Activated naive CD8-positive, alpha-beta T cell treated with anti-CD3 and anti-CD28 coated beads, Interleukin-2, amount 50 U/mL, for 16 hours (primary cell): ENCODE results near the gene COL4A4.
"Not testable (repeated sequence)": the region's sequence is repeated elsewhere in the genome, so short reads cannot be mapped to it uniquely, and the experiment has no call there.

Source experiments
- DNase-seq: peaks from one replicate; pipeline ENCODE4 v3.0.0-alpha.2; 2020; ENCODE audit warnings: low read depth, low spot score

COL4A4 gene

DNA sequence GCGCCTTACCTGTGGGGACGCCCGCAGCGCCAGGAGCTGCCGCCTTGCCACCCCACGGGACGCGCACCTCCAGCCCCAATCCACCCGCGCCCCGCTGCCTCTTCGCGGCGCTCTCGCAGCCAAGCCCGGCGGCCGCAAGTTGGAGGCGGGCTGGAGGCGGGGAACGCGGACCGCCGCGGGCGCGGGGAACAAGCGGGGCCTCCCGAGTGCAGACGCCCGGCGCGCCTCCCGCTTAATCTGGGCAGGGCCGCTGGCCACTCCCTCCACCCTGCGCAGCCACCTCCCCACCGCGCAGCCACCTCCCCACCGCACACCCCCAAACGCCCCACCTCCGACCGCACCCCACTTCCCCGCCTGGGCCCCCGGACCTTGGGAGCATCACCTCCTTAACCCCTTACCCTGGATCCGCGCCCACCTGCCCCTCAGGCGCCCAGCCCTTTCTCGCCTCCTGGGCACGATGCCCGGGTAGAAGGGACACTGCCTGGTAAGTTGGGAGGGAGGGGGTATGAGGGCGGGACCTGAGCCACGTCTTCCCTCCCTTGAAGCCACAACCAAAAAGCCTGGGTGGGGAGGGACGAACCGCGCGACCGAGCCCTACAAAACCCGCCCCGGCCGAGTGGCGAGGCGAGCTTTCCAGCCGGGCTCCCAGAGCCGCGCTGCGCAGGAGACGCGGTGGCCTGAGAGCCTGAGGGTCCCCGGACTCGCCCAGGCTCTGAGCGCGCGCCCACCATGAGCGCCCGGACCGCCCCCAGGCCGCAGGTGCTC lies at the start of gene COL4A4, which contains the start of gene COL4A3:
TSS of gene COL4A4 (minus strand) at position 208 of the 765 bp plus-strand sequence. CDS start 16,722 bp downstream, outside the sequence.
TSS of gene COL4A3 (plus strand) at position 627 of the 765 bp plus-strand sequence. CDS start at position 730, 103 bp downstream.
- DNase-seq = no peak

DNA sequence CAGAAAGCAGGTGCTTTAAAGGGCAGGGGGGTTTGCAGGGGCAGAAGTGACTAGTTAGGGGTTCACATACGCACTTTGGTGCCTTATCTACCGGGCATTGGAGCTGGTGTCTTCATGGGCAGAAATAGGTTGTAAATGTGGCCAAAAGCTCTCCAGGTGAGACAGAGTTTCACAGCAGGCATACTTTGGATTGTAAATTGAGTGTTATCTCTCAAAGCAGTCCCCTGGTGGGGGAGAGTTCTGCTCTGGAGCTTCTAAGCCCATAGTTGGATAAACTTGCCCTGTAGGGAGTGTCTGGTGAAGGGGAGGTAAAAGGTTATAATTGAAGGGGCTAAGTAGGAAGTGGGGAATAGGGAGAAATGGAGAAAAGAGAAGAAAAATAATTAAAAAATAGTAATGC lies 43.6 kb upstream of the COL4A4 start:
- no peak for DNase-seq

DNA sequence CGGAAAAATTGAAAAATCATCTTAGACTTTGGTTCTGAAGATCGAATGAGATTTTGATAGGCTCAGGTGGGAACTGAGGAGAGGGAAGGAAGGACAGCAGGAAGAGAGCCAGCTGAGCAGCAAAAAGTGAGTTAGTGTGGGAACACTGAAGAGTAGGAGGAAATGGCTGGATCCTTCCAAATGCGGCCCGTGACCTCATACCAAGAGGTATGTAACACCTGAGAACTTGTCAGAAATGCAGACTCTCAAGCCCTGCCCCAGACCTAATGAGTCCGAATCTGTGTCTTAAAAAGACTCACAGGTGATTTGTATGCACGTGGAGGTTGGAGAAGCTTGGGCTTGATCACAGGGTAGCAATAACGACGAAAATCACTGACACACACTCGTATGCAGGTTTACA lies 42.4 kb upstream of the COL4A4 start:
- DNase-seq = no peak

DNA sequence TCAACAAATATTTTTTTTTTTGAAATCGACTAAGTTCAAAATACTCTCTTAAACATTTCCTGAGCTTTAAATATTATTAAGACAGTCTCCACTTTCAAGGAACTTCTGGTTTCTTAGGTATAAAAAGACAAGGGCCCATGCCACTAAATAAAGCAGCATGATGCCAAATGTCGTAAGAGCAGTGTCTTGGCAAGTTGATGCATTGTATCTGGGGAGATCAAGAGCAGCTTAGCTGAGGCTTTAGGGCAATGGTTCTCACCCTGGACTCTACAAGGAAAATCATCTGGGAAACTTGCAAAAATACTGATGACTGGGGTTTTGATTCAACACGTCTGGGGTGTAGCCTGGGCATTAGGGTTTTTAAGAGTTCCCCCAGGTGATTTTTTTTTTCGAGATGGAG lies 41.7 kb upstream of the COL4A4 start:
- no peak for DNase-seq

DNA sequence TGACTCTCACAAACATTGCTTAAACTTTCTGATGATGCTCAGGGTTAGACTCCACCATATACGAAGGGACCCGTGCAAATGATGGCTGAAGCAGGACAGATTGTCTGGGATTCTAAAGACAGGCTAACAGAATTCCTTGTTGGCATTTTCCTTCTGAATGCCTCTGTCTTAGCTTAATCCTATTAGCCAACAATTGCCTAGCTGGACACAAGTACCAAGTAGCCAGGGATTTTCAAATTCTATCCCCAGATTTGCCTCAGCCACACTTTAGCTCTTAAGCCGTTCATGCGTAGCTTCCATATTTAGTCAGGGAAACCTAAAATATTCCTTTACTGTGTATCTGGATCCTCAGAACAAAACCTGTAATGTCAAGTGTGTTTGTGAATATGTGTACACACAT lies 40.4 kb upstream of the COL4A4 start:
- no peak for DNase-seq

DNA sequence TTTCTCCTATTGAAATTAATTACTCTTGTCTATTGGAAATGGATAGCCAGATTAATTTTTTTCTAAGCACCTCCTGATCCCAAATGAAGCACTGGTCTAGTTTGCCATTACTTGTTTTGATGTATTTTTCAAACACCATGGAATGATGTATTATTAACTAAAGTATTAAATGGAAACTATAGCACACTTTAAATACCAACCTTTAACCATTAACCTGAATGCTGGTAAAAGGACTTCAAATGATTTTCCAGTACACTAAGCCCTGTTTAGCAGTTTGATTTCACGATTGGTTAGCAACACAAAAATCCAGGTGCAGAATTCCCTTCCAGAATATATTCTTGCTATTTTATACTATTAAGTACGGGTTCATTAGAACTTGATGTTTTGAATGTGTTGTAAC lies 37.8 kb upstream of the COL4A4 start:
- no peak for DNase-seq

DNA sequence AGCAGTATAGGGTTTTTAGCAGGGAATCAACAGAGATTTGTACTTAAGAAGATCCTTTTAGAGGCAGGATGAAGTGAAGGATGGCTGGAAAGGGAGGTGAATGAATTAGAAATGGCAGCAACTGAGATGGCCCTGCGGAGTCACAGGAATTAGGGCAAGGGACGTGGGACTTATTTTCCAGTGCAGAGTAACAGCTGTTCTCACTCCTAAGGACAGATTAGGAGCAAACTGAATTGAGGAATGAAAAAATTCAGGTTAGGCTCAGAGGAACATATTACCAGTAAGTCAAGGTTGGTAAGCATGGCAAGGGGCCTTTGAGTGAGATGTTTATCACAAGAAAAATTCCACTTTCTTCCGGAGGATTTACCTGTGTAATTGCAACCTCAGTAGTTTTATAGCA lies 34.9 kb upstream of the COL4A4 start:
- DNase-seq = no peak

DNA sequence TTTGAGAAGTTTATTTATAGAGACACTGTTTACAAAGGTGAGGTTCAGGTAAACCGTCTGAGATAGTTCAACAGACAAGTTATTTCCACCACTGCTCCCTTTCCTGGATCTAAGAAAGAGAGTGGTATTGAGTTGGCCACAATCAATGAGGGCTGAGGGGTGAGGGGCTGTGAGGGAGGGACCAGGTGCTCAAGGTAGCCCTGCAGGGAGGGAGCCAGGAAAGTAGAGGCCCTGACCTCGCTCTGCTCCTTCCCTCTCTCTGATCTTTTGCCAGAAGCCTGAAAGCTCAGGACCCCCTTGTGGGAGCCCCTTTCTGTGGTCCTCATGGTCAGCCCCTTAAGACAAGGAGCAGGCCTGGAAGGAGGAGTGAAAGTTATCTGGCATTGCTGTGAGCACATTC lies 30.2 kb upstream of the COL4A4 start:
- DNase-seq = no peak

DNA sequence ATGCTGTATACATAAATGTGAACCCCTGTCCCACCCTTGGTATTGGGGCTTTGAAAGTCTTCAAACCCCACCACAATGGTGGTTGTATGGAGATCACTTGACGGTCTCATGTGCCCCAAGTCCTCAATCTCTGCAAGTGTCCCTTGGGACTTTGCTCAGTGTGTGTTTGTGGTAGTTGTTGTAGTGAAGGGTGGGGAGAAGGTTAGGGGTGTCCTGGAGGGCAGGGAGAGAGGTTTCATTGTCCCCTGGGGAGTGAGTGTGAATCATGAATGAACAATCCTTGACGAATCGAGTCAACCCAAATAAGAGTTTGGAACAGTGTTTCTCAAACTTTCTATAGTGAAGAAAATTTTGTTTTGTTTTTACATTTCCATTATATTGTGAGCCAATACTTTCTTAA lies 28.5 kb upstream of the COL4A4 start:
- no peak for DNase-seq

DNA sequence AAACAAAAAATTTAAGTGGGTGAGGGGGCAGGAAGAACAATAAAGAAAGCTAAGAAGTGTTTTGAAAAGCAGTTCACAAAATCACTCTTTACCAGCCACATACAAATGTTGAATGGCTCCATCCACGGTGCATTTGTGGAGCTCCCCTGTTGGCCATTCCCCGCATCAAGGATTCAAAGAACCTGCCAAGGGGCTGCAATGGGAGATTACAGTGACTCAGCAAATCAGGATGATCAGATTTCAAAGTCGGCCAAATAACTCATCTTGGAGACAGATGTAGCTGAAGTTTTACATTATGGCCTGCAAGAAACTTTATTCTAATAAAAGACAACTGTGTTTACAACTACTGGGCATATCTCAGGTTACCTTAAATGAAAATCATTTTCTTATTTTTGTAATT lies 27.4 kb upstream of the COL4A4 start:
- DNase-seq = no peak

DNA sequence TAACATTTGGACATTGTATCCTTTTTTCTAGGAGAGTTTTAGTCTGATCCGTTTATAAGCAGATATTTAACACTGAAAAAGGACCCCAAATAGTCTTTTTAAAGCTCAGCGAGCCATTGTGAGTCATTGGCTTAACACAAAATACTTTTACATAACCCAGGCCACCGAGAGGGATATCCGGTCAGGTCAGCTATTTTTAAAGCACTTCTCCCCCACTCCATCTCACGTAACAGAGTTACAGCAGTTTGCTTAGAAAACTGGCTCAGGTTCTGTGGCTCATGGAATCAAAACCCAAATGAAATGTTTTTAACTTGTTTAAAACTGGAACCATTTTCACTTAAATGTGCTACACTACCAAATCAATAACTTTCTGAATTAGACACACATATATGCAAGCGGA lies 24.3 kb upstream of the COL4A4 start:
- DNase-seq = no peak

DNA sequence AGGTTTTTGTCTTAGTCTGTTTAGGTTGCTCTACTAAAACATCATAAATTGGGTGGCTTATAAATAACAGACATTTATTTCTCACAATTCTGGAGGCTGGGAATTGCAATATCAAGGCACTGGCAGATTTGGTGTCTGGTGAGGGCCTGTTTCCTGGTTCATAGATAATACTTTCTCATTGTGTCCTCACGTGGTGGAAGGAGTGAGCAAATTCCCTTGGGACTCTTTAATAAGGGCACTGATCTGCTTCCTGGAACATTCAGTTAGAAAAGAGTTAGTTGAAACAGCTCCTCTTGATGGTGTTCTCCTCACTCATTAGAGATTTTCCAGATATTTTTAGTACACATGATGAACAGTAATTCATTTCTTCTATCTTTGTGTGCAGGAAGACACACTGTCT lies 22.7 kb upstream of the COL4A4 start:
- DNase-seq = no peak

DNA sequence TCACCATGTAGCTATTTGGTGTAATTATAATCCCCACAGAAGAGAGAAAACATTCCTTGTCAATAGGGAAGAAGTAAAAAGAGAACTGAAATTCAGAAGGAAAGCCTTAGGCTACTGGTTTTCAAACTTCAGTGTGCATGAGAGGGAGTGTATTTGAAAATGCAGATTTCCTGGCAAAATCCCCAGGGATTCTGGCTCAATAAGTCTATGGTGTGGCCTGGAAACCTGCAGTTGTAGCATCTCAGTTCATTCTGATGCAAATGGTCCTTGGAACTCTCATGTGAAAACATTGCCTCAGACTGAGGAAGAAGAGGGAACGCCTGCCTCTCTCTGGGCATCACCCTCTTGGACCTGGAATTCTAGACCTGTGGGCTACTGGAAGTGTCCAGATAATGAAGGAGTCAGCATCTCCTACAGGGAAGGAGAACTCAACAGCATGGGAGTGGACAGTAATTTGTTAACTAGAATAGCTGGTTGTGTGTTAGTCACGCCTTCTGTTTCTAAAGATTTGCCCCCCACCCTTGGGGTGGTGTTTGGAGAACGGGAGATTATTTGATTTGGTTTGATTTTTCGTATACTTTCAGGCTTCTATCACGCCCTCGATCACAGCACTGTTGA lies 21.7 kb upstream of the COL4A4 start:
- DNase-seq = no peak

DNA sequence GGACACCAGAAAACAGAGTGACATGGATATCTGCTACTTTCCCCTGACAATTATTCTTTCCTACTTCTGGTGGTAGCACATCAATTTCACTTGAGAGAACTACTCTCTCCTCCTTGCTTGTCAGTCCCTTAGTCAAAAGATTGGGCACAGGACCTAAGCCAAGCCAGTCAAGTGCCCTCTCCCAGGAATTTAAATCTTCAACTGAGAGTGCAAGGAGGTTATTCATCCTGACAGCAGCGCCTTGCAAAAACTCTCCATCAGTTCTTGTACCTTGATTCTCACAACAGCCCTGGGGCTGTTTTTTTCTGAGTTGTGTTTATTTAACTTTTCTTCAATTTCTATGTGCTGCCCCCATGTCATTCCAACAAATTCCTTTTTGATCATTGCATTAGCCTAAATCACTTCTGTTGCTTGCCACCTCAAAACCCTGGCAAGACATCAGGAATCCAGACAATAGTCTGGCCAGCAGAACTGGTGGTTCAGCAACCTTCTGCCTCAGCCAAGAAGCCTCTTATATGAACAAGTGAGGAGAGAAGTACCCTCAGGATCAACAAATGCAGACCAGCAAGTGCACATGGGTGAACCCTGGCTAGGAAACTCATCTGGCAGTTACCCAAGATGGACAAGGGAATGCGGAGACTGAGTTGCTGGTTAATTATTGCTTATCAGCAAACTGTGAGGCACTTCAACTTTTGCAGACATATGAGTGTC lies 19.8 kb upstream of the COL4A4 start:
- DNase-seq = no peak

DNA sequence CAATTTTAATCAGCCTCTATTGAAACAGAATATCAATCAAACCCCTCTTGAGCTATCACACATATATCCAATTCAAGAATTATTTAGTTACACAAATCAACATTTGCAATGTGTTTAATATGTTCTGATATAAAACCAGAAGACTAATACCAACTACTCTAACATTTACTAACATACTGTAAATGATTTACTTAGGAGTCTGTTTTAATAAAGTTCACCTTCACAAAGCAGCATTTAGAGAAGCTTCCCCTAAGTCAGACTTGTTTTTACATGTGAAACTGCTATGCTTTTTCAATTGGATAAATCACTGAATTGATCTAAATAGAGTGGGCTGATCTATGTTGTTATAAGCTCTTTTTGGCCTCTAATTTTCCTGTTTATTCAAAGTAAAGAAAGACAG lies 18.8 kb upstream of the COL4A4 start:
- no peak for DNase-seq

DNA sequence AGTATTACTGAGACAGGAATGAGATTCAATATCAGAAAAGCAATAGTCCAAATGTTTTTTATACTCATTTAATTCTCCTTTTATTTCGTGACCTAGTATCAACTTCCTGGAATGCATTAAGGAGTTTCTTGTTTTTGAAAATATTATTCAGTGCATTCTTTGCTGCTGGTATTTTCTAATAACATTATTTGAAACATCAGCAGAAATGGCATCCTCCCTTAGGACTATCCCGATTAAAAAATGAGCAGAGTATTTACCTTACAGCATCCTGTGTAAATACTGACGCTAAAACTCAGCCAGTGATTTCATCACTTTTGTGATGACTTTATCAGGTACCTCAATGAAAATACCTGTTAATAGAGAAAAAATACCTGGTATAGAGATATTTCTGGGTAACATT lies 16.8 kb upstream of the COL4A4 start:
- DNase-seq = no peak

DNA sequence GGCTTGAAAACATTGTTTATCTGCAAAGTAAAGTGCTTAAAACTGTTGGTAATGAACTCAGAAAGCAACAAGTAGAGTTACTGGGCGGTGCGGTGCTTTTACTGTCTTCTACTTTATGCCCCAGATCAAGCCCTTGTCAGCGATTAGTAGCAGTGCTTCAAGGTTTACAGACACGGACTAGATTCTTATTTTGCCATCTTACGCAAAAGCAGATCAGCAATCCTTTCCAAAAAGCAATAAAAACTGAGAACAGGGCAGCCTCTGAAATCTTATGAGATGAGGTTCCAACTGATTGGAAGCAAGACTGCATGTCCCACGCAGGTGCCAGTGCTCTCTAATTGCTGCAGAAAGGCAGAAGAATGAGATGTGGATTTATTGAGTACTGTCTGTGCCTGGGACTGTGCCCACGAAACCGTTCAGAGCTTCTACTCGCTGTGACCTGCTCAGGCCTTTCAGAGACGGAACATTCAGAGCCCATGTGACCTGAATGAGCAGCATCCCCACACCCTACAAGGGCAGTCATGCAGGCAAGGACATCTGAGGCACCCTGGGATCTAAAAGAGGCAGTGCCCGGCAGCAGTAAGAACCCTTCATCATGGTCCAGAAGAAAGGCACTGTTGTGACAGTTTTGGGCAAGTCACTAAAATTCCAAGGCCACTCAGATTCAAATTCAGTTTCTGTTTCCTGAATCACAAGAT lies 16.1 kb upstream of the COL4A4 start:
- DNase-seq = no peak

DNA sequence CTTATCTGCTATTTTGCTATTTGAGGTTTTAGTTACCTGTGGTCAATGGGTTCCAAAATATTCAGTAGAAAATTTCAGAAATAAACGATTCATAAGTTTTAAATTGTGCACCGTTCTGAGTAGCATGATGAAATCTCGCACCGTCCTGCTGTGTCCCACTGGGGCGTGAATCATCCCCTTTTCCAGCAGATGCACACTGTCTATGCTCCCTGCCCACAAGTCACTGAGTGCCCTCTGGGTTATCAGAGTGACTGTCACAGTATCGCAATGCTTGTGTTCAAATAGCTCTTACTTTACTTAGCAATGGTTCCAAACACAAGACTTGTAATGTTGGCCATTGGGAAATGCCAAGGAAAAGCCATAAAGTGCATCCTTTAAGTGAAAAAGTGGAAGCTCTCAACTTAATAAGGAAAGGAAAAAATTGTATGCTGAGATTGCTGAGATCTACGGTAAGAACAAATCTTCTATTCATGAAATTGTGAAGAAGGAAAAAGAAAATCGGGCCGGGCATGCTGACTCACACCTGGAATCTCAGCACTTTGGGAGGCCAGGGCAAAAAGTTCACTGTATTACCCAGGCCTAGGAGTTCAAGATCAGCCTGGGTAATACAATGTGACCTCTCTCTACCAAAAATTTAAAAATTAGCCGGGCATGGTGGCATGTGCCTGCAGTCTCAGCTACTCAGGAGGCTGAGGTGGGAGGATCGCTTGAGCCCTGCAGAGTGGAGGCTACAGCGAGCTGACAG lies 13.8 kb upstream of the COL4A4 start:
- DNase-seq = no peak

DNA sequence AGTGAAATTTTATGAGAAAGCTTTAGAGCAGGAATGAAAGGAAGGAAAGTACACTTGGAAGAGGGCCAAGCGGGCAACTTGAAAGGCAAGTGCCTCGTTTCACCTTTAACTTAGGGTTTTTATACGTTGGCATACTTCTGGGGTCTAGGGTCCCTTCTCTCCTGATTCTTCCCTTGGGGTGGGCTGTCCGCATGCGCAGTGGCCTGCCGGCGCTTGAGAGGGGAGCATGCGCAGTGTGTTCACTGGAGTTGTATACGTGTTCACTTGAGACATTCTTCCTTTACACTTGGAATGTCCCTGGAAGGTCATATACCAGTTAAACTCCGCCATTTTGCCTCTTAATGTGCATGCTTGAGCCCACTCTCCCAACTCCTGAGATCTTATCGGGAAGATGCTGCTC lies 7.8 kb upstream of the COL4A4 start:
- not testable (repeated sequence) for DNase-seq

DNA sequence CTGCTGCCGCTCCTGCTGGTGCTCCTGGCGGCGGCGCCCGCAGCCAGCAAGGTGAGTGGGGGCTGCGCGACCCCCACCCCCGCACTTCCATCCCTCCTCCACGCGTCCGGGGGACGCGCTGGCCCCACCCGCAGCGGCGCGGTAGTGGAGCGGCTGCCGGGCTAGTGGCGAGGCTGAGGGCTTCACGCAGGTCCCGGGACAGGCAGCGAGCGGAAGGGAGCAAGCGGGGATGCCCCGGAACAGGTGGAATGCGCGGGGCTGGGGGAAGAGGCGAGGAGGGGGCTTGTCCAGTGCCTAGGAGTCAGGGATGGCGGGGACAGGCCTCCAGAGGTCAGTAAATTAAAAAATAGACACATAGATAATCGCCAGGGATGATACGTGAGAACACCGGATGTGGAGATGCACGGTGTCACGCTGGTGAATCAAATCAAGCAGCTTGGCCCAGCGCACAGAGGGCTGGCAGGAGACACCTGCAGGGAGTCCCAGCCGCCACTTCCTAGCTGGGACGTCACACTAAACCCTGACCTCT lies 822 bp upstream of the COL4A4 start:
- no peak for DNase-seq

DNA sequence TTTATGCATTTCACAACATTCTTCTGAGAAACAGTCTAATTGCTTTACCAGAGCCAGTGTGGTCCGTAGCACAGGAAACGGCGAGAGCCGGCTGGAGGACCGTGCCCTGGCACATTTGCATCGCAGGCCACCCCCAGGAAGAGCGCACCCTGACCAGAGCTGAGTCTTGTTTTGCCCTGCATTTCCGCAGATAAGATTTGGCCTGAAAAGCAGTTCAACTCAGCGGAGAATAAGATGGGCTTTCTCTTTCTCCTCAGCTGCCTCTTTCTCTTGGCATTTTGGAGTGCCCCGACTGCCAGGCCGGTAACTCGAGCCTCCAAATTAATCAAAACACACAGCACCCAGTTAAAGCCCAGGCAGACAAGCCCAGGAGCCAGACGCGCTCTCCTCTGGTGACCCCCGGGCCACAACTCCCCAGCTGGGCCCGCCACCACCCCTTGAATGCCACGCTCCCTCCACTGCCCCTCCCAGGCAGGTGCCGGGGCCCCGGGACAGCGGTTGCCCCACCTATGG lies 464 bp downstream of the COL4A4 start:
- no peak for DNase-seq
